Measurements from ENCODE around the gene PPFIBP2.

PPFIBP2 gene

GRCh38 chr11:7577291-7578190 is 63.7 kb downstream of the PPFIBP2 start:
- no peak for DNase-seq (ENCODE audit: low read depth, low spot score)

GRCh38 chr11:7578276-7578955 is 64.6 kb downstream of the PPFIBP2 start:
- DNase-seq (ENCODE audit: low read depth, low spot score): no peak

GRCh38 chr11:7579361-7579791 is 65.6 kb downstream of the PPFIBP2 start:
- DNase-seq (ENCODE audit: low read depth, low spot score): no peak

GRCh38 chr11:7581021-7581590 is 67.3 kb downstream of the PPFIBP2 start:
- no peak for DNase-seq (ENCODE audit: low read depth, low spot score)

DNA sequence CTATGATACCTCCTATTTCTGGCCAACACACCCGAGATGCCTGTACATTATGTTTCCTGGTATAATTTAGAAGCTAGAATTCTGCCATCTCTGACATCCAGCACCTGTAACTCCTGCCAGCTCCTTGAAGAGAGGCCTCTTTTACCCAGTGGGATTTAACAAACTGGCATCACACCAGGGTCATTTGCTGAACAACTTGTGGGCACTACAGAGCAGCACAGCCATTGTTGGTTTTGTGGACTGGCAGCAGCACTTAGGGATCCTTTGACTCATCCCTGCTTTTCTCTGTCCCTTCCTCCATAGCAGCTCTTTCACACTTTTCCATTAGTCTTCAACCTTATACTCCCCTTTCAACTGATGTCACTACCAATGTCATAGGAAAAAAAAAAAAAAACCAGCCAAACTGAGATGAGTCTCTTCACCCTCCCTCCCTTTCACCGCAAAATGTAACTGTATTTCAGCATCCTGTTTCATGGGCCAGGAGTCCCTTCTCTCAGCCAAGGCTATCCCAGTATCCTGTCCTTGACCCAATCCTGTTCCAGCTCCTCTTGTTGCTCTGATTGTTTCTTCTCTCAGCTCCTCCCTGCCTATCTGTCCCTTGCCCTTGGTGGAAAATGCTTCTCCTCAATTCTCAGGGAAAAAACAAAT is 68.7 kb downstream of the PPFIBP2 start:
- DNase-seq (ENCODE audit: low read depth, low spot score): no peak

DNA sequence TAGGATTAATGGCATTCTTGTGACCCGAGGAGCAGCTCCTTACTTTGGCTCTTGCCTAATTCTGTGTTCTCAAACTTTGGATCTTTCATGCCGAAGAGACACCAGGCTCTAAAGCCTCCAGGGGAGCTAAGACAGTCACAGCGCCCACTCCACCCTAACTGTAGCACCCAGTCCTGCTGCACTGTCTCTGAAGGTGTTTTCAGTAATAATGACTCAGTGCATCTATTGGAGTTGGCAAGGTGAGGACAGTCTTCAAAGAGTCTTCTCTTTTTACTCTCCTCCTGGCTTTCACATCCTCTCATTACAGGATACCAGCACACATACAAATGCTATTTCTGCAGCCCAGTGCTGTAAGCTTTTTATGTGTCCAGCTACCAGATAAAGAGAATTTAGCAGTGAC is 69.4 kb downstream of the PPFIBP2 start:
- no peak for DNase-seq (ENCODE audit: low read depth, low spot score)

DNA sequence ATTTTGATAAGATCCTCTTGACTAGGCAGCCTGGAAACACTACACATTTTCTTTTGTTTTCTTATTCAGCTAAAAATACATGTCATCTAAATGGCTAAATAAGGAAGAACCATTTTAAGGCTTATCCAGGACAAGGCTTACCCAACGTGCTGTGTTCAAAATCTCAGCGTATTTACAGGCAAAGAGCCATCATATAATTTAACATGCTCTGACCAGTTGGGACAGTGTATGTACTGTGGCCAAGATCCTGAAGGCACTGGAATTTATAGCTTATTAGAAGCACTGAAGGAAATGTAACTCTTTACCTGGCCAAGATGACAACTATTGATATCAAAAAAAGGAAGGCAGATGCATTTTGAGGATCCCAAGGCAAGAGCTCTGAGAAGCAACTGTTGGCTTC is 71.1 kb downstream of the PPFIBP2 start:
- no peak for DNase-seq (ENCODE audit: low read depth, low spot score)

DNA sequence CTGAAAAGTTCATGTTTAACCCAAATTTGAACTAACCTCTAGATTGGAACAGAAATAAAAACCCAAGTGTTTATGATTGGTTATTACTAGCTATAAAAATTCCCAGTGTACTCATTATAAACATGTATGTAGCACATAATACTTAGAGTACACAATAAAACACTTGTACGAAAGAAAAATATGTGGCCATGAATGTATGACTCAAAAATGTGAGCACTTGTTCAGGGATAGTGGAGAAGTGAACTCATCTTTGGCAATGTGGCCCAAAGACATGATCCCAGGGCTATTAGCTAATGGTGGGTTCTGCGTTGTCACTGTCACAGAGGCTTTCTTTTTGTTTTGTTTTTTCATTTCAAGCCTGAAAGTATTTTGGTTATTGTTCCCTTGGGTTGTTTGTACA is 72.0 kb downstream of the PPFIBP2 start:
- no peak for DNase-seq (ENCODE audit: low read depth, low spot score)

DNA sequence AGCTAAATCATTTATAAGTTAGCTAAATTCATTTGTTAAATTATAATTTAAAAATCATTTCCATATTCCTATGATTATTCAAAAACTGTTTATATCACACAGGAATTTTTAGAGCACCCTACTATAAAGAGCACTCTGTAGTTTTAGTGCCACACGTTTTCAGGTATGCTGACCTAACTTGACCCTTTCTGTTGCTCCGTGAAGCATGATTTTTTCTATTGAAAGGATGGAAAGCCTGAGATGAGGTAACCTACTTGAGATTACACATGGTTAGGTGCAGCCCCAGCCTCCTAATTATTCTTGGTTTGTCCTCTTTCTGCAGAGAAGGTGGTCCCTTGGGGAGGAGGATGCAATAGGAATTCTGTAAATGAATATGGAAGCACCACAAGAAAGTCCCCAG is 72.6 kb downstream of the PPFIBP2 start:
- DNase-seq (ENCODE audit: low read depth, low spot score): no peak

GRCh38 chr11:7587712-7588111 is 73.9 kb downstream of the PPFIBP2 start:
- no peak for DNase-seq (ENCODE audit: low read depth, low spot score)

GRCh38 chr11:7589861-7590260 is 76.1 kb downstream of the PPFIBP2 start:
- no peak for DNase-seq (ENCODE audit: low read depth, low spot score)

DNA sequence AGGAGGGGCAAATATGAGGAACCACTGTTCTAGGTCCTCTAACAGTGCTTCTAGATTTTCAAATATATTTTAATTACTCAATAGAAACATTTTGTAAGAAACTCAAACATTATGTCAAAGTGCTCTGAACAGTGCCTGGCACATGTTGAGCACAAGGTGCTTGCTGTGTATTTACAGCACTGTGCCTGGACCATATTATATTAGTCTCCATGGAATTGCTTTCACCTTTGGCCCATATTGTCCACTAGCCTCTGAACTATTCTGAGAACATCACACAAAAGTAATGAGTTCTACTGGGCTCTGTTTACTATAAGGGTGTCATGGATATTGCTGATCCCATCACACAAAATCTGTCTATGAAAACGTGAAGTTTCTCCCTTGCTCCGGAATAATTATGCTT is 76.7 kb downstream of the PPFIBP2 start:
- no peak for DNase-seq (ENCODE audit: low read depth, low spot score)

- DNase-seq (ENCODE audit: low read depth, low spot score): no peak
Measured at GRCh38 chr11:7591107-7591894, 77.5 kb downstream of the PPFIBP2 start.

GRCh38 chr11:7591987-7592386 is 78.2 kb downstream of the PPFIBP2 start:
- DNase-seq (ENCODE audit: low read depth, low spot score): no peak

- no peak for DNase-seq (ENCODE audit: low read depth, low spot score)
Measured at GRCh38 chr11:7592711-7593110, 78.9 kb downstream of the PPFIBP2 start.

DNA sequence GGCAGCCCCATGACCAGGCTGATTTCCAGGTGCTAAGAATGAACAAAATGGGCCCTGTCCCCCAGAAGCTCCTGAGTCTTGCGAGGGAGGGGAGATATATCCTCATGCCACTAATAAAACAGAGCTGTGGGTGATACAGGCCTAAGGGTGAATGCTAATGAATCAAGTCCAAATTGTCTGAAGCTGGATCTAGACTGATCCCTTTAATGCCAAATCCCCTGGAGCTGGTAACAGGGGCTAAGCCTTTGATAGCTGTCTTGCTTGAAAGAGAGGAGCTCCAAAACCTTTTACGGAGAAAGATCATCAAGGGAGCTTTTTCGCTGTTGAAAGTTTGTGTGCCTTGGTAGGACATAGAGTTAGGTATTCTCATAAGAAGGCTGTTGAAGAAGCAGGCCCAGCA is 79.7 kb downstream of the PPFIBP2 start:
- DNase-seq (ENCODE audit: low read depth, low spot score): no peak

GRCh38 chr11:7595016-7595866 is 81.4 kb downstream of the PPFIBP2 start:
- no peak for DNase-seq (ENCODE audit: low read depth, low spot score)

DNA sequence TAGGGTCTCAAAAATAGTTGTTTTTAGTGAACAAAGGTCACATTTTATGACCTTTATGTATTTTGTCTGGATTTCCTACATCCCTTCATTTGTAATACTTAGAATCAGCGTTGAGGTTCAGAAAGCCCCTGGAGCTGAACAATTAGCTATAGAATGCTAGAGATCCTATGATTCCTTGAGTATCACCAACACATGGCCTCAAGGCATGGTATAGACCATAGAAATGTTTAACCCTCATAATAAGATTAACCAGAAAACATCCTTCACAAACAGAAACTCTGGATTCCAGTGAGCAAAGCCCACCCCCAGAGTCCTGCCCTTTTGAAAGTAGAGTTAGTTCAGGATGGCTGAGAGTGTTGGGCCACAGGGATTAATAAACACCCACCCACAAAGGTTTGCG is 82.2 kb downstream of the PPFIBP2 start:
- DNase-seq (ENCODE audit: low read depth, low spot score): no peak

DNA sequence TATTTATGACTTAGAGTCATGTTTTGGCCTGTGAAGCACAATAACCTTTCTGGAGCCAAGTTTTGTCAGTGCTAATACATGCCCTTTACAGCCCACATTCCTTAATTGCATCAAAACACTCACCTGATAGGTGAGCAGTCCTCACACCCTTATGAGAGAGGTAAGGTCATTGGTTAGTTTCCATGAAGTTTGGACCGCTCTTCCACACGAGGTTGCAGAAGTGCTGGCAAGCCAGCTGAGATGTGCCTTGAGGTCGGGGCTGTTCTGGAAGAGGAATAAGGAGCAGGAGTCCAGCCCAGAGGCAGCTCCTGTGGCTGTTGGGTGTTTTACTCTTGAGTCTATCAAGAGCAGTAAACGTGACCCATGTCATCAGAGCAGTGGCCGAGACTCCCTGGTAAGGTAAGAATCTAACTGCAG is 83.2 kb downstream of the PPFIBP2 start:
- no peak for DNase-seq (ENCODE audit: low read depth, low spot score)

DNA sequence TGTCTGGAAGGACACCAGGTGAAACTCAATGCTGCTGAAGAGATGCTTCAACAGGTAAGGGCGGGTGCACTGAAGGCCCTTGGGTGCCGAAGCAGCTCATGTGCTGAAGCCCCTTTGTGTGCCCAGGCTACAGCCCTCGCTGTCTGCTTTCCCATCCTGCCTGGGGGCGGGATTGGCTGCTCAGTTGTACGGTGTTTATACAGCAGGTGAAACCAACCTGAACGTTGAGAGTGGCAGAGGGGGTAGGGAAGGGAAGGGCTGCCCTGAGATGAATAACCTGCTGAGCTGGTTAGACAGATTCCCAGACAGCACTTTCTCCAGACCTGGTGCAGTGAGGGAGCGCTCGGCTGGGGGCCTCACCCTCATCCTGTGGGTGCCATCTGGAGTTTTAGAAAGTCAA is 83.8 kb downstream of the PPFIBP2 start:
- DNase-seq (ENCODE audit: low read depth, low spot score): no peak

All from astrocyte of the hippocampus (primary cell).